GM04504 (cell line): ENCODE results near the gene MYBPC1.
"Not testable (repeated sequence)": the region's sequence is repeated elsewhere in the genome, so short reads cannot be mapped to it uniquely, and the experiment has no call there.

Source experiments
- DNase-seq: peaks from one replicate; pipeline ENCODE4 v3.0.0-alpha.2; 2012; ENCODE audit warnings: low read depth

MYBPC1 gene

DNA sequence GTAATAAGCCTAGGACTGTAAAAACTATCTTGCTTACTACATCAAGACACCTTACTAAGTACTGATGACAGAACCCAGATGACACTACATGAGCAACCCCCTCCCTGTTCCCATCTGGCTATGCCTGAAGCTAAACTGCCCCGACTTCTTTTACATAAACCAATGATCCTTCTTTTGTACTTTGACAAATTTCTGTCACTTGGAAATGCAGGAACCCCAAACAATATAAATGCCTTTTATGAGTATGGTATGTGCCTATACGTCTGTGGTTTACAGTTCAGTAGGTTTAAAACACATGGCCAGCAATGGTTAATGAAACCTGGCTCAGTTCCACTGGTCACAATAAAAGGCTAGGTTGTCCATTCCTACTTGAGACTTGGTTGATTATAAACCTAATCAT is 138.4 kb downstream of the MYBPC1 start:
- no peak for DNase-seq

DNA sequence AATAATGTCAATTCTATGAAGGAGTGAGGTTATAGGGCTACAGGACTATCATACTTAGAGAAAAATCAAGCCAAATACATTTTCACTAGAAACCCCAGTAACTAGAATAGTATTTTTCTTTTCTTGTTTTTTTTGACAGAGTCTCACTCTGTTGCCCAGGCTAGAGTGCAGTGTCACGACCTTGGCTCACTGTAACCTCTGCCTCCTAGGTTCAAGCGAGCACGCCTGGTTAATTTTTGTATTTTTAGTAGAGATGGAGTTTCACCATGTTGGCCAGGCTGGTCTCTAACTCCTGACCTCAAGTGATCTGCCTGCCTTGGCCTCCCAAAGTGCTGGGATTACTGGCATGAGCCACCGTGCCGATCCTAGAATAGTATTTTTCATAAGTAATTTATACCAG is 139.7 kb downstream of the MYBPC1 start:
- not testable (repeated sequence) for DNase-seq
